GM18907 (cell line): ENCODE results near the gene RNF144B.
A peak's percentile ranks its signal among the peaks of the same experiment; 100 is the strongest.
"Not testable (repeated sequence)": the region's sequence is repeated elsewhere in the genome, so short reads cannot be mapped to it uniquely, and the experiment has no call there.

Experiments used
- ATAC-seq: cut with Tn5 transposase; IDR thresholded peaks from one replicate; pipeline ENCODE4 v1.9.1; 2021; ENCODE audit warnings: mild to moderate bottlenecking, moderate library complexity; ENCODE audit not compliant: unreplicated experiment

Gene RNF144B

DNA sequence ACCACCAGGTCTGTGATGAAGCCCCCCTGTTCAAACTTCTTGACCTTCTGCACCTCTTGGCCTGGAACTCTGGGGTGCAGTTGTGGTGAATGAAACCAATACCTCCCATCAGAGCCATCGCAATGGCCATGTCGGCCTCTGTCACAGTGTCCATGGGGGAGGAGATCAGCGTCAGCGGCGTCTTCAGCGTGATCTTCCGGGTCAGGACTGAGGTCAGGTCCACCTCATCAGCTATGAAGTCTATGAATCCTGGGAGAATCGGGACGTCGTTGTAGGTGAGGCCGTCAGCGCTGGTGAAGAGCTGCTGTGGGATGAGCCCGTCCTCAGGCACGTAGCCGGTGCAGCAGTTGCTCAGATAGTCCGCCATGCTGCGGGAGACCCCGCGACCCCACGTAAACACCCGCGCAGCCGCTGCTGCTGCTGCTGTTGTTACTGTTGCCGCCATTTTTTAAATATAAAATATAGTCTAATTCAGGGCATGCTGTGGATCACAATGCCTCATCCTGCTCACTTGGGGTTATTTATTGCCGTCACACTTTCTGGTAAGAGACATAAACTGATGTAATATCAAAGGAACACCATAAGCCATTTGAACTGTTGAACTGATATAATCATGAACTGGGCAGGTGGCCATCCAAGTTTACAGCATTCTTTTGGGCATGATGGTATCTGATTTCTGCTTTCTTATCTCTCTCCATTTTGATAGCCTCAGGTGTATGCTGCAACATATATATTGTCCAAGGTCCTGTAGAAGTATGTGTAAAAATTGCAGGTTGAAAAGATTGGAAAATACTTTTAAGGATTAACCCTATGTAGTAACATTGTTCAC is 18.7 kb upstream of the RNF144B start:
- ATAC-seq = no peak

DNA sequence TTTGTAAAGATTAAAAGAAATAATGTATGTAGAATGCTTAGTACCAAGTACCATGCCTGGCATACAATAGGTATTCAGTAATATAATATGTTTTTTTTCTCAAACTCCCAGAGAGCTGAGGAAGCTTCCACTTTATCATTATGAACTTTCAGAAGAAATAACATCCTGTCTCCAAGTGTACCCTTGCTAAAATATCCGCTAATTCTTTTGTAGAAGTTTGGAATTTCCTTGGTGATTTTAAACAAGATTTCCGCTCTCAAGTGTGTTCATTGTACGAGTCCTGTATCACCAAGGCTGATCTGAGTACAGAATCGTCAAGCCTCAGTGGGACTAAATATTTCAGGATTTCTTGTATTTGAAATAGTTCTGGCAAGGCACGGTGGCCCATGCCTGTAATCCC is 16.1 kb upstream of the RNF144B start:
- ATAC-seq = no peak

DNA sequence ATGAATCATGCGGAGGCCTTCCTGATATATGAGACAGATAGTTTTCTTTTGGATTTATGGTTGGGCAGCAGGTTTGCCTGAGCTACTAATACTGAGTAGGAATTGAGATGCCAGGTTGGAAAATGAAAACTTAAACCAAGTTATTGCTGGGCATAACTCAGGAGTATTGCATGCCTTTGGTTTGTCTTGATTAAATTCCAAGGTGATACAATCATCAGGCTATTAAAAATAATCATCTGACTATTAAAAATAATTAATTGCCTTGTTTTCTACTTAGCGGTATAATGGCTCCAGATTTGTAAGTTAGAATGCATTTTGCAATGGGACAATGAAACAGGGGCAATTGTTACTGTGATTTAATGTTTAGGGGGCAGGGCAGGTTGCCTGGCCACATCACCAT is 15.5 kb upstream of the RNF144B start:
- ATAC-seq = no peak

DNA sequence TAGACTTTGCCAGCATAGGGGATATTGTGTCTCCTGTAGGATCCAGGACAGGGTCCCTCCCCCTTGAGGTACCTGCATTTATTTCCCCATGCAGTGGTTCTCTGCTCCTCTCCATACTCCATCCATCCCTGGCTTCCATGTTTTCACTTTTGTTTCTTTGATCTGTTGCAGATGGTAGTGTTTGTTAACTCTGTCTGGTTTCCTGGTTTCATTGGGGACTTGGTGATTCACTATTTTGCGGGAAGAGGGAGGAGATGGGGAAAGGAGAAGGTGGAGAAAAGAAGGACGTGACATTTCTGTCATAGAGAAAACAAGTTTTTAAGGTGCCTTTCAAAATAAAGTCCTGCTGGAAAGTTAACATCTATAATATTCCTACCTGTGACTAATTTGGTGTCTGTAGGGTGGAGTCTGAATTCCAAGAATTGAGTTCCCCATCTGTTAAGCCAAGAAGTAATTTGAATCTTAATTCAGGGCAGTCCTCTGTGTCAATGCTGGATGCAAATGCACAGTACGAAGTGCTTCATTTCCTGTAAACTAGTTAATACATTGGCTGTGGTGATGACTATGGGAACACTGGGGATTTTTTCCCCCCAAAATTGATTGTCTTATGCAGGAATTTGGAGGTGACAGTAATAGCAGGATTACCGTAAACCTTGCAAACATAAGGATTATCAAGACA is 6.9 kb upstream of the RNF144B start:
- no peak for ATAC-seq

DNA sequence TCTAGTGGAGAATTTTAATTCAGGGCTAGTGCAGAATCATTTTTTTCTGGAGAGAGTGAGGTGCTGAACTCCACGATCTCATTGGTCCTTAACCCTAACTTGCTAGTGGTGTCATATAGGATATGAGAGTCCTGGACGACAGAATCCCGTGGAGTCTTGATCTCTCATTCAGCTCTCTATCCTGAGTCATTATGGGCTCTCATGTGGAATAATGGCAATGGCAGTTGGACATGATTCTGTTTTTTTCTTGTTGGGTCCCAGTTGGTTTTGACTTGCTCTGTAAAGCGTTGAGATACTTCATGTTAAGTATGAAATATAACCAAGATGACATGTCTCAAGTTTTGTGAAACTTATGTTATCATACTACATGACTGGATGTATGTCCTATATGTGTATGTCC is 6.3 kb upstream of the RNF144B start:
- ATAC-seq = no peak

DNA sequence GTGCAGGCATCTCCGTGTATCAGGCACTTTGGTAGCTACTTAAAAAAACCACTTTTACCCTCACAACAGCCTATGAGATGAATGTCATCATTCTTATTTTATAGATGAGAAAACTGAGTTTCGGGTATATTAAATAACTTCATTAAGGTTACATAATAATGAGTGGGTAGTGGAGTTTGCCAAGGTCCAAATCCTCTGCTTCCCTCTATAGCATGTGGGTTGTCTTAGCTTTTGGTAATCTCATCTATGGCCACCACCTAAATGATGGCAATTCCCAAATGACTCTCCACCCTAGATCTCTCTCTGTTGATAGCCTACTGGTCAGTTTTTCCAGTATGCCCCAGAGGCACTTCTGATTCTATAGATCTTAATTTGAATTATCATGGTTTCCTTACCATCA is 3.7 kb upstream of the RNF144B start:
- no peak for ATAC-seq

DNA sequence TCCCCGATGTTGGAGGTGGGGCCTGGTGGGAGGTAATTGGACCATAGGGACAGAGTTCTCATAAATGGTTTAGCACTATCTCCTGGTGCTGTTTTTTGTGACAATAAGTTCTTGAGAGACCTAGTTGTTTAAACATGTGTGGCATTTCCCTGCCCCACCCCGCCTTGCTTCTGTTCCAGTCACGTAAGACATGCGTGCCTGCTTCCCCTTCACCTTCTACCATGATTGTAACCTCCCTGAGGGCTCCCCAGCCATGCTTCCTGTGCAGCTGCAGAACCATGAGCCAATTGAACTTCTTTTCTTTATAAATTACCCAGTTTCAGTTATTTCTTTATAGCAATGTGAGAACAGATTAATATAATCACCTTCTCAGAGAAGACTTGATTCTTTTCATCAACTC is 2.5 kb upstream of the RNF144B start:
- ATAC-seq = no peak

DNA sequence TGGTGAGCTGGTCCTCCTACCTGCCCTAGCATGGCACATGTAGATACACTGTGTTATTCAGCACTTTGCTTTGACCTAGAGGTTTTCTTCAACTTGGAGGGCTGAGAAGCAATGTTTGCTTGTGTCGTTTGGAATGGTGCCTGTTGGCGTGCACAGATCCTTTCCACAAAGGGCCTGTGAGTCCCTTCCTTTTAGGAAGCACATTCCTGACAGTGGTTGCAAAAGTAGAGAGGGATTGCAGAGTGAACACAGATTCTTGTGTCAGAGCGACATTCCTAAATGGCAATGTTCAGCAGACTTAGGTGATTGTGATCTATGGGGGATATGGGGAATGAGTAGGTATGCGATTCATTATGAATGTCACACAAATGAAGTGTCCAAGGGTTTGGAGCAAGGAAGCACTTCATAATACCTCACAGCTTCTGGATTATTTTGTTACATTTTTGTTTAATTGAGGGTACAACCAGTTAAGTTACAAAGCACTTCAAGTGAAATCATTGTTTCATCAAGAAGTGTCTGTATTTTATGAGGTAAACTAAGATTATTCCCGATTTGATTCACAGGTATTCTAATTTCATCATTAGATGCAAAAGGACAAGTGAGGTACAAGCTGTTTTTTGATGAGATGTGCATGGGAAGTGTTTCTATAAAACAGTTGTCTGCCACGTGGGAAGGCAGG is 713 bp upstream of the RNF144B start:
- ATAC-seq = no peak

DNA sequence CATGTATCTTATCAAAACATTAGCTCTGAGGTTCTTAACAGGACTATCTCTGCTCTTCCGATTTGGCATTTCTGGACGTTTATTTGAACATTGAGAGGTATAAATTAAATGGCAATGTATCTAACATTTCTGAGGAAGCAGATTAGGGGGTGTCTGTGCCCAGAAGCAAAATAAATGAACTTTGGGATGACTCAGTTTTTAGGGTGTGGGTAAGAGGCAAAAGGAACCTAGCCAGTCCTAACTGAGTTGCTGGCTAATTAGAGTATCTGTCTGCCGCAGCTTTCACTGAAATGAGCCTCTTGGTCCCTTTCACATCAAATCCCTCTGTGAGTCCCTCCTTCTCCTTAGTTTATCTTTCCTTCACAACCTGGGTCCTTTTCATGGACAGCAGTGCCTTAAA is 1.1 kb downstream of the RNF144B start:
- ATAC-seq = no peak

DNA sequence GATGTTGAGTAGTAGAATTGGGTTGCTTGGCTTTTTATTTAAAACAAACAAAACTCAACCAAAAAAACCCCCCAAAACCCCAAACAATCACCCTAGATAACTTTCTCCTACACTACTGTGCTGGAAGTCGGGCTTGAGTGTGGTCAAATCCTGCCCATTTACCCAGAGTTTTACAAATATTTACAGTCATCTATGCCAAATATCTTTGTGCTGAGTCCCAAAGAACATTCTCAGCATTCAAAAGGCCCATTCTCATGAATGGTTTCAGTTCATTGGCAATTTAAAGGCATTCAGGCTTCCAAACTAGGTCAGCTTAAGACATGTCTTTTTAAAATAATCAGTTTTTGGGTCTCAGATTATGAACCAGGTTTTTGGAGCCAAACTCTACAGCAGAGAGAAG is 1.8 kb downstream of the RNF144B start:
- no peak for ATAC-seq

DNA sequence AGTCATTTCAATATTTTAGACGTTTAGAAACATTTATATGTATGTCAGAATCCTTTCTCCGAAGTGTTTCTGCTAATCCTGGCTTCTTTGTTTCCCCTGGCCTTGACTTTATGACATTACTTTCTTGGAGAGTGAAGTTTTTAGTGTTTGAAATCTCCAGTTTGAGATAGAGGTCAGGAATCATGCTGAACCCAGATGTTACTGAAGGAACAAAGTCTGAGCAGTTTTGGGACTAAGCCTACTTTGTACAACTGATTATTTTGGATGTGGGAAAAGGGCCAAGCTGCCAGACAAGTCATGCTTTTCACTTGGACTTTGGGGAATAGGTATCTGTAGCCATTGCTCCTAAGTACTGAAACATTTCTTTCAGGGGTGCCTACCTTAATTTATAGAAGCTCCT is 2.3 kb downstream of the RNF144B start:
- no peak for ATAC-seq

DNA sequence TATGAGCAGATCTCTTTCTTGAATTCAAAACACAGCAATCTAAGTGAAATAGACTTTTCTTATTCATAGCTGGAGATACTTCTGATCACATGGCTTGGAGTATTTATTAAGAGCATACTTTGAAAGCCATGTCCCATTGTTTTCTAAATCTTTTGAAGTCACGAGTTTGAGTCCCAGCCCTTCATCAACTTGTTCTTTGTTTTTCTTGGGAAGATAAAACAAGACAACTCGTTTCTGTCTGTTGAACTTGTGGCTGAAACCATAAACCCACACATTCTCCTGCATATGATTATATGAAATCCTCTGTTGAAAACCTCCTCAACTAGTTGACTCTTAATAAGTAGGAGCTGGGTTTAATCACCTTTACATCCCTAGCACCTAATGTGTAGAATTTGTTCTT is 3.3 kb downstream of the RNF144B start:
- ATAC-seq = no peak

DNA sequence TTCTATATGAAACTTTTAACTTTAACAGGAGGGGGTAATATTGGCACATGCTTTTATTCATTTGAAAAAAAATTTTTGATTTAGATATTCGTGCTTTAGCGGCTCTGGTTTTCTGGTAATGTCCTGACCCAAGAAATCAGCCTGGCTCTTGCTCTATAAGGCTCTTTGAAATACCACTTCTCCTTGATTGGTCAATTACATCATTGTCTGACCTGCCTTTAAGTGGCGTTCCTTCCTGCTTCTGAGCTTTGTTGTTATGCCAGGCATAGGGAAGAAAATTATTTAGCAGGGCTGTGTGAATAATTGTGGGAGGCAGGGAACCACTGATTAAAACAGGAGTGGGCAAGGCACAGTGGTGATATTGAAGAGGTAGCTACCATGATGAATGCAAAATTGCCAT is 3.9 kb downstream of the RNF144B start:
- no peak for ATAC-seq

DNA sequence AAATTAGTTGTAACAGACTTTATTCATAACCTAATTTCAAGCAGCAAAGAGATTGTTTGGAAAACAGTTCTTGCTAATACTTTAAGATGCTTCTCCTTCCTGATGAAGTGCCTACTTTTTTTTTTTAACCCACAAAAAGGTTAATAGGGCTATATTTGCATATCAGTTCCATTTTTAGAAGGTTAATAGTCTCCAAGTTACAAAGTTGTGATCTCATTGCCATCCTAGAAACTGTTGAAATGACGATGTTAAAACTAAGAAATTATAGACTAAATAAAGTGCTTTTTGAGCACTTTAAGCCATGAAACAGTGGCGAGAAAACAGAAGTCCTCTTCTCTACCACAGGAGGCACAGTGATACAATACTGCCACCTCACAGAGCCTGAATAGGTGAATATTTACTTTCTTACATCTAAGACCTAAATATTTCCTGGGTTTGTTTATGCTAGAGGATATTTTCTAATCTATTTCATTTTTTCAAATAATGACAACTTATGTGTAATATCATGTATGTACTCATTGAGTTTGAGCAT is 5.3 kb downstream of the RNF144B start:
- ATAC-seq = no peak

DNA sequence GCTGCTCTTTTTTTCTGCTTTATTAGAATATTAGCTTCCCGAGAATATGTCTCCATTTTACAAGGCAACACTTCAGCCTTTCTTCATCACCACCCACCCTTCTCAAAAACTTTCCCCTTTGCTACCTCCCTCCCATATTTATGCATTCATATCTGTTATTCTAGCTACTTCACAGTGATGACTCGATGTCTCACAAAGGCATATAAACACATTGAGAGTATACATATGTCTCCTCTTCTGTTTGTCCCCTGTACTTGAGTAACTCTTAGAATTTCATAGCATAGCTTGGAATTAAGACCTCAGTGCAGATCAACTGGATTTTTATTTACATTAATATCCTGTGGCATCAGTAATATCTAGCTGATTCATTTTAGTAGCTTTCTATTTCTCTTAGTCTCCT is 6.5 kb downstream of the RNF144B start:
- ATAC-seq = no peak

DNA sequence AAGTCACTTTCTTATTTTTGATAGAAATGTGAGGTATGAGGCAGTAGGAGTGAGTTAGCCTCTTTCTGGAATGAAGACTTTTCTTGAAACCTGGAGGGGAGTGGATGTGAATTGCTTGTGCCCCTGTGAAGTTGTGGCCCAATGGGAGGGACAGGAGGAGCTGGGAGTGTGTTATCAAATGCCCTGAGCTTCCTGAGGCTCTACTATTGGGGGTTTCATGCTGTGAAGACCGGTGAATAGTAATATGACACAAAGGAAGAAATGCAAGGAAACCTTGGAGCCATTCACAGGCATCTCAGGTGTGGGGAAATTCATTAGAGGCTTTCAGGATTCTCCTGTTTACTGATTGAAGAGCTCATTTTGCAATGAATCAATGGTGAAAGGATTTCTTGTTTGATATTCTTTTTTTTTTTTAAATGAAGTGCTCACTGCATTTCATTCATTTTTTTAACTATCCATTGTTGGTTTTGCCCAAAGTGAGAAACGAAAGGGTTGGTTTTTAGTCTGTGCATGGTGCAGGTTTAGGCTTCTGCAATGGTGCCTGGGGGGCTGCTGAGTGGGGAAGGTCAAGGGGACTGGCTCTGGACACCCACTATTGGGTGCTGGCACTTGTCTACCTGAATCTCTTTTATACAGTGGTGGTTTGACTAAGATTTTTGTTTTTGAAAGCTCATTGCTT is 8.2 kb downstream of the RNF144B start:
- ATAC-seq = no peak

DNA sequence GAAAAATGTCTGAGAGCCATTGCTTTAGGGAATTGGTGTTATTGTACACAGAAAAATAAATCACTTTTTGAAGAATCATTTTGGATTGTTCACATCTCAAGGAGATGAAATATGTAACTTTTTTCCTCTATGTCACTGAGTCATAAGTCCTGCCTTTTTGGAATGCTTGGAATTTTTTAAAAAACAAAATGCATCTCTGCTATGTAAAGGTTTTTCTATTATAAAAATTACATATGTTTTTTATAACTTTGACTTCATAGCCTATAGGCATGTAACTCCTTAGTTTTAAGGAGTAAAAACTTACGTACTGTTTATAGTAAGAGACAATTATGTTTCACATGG is 8.7 kb downstream of the RNF144B start:
- ATAC-seq = no peak

DNA sequence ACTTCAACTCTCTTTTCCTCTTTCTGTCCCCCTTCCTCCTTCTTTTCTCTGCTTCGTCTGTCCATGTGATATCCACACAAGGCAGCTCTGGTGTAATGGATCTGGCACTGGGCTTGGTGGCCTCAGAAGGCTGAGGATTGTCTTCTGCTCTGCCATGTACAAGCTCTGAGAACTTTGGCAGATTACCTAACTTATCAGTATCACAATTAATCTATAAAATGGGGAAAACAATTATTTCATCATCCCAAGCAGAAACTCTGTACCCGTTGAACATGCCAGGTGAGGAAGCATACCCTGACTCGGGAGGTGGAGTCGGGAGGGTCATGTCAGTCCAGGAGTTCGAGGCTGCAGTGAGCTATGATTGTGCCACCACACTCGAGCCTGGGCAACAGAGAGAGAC is 10.6 kb downstream of the RNF144B start:
- ATAC-seq = no peak

DNA sequence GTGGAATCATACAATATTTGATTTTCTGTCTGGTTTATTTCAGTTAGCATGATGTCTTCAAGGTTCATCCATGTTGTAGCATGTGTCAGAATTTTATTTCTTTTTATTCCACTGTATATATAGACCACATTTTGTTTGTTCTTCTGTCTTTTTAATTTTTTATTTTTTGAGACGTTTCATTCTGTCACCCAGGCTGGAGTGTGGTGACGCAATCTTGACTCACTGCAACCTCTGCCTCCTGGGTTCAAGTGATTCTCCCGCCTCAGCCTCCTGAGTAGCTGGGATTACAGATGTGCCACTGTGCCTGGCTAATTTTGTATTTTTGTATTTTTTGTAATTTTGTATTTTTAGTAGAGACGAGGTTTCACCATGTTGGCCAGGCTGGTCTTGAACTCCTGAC is 11.1 kb downstream of the RNF144B start:
- ATAC-seq = not testable (repeated sequence)

DNA sequence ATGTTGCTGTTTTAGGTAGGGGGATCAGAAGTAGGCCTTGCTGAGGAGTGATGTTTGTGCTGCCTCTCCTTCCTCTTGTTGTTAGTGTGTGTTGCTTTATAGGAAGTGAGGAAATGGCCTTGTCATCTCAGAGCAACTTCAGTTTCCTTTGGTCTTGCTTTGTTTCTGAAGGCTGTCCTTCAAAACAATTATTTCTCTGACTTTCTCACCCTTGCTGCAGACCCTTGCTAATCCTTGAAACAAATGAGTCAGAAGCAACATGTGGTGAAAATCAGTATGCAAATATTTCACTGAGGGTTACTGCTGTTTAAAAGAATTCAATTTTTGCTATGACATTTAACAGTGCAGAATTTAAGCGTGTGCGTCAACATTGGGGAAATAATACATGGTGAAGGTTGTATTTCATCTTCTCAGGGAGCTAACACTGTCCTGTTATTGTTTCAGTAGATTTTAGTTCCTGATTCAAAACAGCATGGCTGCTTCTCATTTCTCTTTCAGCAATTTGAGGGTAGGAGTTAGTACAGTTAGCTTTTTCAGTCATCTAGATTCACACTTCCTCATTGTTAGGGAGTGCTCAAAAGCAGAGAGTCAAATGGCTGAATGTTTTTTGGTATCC is 13.8 kb downstream of the RNF144B start:
- ATAC-seq = peak; percentile 92

DNA sequence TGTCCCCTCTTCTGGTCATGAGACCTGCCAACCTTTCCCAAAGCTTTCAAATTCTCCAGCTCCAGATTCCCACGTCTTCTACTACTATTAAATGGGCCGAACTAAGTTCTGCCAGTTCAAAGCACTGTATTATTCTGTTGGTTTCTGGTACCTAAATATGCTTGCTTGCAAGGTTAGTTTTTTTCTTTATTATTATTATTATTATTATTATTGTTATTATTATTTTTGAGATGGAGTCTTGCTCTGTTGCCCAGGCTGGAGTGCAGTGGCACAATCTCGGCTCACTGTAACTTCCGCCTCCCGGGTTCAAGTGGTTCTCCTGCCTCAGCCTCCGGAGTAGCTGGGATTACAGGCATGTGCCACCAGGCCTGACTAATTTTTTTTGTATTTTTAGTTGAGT is 17.8 kb downstream of the RNF144B start:
- ATAC-seq = not testable (repeated sequence)
